ENCODE measurements around the gene INPP5A.

DNA sequence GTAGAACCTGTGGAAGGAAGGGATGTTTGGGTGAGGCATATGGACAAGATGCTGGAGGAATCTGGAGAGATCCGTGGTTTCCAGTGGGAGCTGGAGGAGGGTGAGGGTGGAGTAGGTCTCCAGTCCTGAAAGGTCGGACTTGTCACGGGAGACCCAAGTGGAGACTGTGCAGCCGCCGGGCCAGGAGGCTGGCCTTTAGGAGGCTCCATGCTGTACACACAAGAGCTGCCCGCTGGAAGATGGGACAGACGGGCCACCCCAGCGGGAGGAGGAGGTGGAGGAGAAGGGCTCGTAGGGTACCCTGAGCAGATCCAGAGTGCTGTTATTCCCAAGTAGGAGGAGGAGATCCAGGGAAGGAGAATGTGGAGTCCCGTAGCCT is 141.6 kb downstream of the INPP5A start:
- TF ChIP-seq, protein P1, sequence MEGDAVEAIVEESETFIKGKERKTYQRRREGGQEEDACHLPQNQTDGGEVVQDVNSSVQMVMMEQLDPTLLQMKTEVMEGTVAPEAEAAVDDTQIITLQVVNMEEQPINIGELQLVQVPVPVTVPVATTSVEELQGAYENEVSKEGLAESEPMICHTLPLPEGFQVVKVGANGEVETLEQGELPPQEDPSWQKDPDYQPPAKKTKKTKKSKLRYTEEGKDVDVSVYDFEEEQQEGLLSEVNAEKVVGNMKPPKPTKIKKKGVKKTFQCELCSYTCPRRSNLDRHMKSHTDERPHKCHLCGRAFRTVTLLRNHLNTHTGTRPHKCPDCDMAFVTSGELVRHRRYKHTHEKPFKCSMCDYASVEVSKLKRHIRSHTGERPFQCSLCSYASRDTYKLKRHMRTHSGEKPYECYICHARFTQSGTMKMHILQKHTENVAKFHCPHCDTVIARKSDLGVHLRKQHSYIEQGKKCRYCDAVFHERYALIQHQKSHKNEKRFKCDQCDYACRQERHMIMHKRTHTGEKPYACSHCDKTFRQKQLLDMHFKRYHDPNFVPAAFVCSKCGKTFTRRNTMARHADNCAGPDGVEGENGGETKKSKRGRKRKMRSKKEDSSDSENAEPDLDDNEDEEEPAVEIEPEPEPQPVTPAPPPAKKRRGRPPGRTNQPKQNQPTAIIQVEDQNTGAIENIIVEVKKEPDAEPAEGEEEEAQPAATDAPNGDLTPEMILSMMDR (IDR thresholded peaks at IDR 0.05): no peak
- TF ChIP-seq POLR2AphosphoS5 (IDR thresholded peaks at IDR 0.05) (no peak), POLR2A (IDR thresholded peaks at IDR 0.05) (no peak)
